HG02610 (cell line): ENCODE results near the gene TGM1.
"Not testable (repeated sequence)": the region's sequence is repeated elsewhere in the genome, so short reads cannot be mapped to it uniquely, and the experiment has no call there.

Experiments
- ATAC-seq: cut with Tn5 transposase; IDR thresholded peaks from one replicate; pipeline ENCODE4 v1.9.1; 2021; ENCODE audit warnings: mild to moderate bottlenecking, moderate library complexity; ENCODE audit not compliant: unreplicated experiment

The TGM1 gene

DNA sequence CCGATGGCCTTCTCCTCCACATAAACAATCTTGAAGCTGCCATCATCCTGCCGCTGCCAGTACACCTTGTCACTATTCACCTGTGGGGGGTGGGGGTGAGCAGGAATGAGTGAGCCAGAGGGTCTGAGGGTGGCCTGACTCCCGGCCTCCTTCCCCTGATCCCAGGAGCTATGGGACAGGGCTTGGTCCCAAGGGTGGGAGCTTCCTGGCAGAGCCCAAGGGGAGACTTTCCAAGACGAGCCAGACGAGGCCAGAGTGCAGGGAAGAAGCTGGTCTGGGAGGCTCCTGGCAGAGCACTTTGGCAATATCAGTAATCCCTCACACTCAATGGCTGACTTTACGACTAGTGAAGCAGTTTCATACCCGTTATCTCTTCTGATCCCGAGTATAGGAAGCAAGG is 7.5 kb downstream of the TGM1 start:
- no peak for ATAC-seq

- ATAC-seq, result no peak
Measured at GRCh38 chr14:24254630-24255392, 8.2 kb downstream of the TGM1 start.

GRCh38 chr14:24253936-24254335 is 9.0 kb downstream of the TGM1 start:
- no peak for ATAC-seq

DNA sequence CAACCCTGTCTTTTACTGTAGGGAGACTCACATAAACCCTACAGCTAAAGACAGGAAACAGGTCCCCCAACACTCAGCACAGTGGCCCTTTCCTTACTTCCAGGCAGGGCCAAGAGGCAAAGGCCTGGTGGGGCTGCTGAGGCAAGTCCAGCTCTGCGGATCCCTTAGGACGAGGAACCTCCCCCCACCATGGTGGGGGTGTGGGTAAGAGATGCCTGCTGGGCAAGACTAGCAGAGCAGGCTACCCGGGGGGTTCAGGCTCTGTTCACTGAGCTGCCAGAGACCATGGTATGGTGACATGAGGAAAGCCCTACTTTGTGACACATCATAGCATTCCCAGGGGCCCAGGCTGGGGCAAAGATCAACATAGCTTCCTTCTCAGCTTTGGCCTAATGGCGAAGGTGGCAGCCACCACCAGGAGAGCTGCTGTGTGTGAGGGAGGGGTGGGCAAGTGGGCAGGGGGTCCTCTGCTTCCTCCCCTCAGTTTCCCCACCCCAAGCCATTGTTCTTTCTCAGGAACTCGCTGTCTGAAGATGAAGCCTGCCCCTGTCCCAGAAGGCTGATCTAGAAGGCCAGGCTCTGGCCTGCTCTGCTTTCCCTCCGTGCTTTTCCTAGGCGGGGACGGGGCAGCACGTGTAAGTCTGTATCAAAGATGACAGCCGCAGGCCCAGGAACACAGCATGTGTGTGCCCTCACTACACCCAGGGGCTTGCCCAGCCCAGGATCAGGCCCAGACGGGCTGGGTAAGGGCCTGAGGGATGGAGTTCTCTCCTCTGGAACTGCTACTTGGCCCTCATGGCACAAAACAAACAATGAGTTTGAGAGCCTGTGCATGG is 10.5 kb downstream of the TGM1 start:
- ATAC-seq, result no peak

- no peak for ATAC-seq
Measured at GRCh38 chr14:24251880-24252288, 11.1 kb downstream of the TGM1 start.

DNA sequence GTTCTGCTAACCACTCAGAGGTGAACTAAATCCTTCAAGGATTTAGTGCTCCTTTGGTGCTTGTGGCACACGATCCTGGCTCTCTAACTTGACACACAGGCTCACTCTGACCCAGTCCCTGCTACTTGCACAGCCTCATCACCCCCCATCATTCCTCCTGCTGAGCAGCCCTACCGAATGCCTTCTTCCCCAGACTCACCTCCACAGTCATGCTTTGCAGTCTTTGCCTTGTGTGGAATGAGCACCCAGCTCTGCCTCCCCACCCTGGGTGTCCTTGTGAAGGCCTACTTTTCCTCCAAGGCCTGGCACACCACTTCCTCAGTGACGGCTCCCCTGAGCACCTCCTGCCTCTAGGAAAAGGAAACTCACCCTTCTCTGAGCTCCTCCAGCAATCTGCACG is 12.6 kb downstream of the TGM1 start:
- ATAC-seq, result no peak

GRCh38 chr14:24249230-24250021 is 13.6 kb downstream of the TGM1 start:
- no peak for ATAC-seq

- no peak for ATAC-seq
Measured at GRCh38 chr14:24247422-24247821, 15.6 kb downstream of the TGM1 start.

GRCh38 chr14:24246765-24247212 is 16.2 kb downstream of the TGM1 start:
- ATAC-seq, result peak; percentile 21

DNA sequence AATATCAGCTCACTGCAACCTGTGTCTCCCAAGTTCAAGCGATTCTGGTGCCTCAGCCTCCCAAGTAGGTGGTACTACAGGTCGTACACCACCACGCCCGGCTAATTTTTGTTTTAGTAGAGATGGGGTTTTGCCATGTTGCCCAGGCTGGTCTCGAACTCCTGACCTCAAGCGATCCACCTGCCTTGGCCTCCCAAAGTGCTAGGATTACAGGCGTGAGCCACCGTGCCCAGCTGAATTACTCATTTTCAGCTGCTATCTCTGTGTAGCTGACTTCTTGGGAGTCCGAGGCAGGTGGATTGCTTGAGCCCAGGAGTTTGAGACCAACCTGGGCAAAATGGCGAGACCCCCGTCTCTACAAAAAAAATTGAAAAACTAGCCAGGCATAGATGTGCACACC is 17.6 kb downstream of the TGM1 start:
- ATAC-seq, result not testable (repeated sequence)

GRCh38 chr14:24243336-24243836 is 19.6 kb downstream of the TGM1 start:
- no peak for ATAC-seq

DNA sequence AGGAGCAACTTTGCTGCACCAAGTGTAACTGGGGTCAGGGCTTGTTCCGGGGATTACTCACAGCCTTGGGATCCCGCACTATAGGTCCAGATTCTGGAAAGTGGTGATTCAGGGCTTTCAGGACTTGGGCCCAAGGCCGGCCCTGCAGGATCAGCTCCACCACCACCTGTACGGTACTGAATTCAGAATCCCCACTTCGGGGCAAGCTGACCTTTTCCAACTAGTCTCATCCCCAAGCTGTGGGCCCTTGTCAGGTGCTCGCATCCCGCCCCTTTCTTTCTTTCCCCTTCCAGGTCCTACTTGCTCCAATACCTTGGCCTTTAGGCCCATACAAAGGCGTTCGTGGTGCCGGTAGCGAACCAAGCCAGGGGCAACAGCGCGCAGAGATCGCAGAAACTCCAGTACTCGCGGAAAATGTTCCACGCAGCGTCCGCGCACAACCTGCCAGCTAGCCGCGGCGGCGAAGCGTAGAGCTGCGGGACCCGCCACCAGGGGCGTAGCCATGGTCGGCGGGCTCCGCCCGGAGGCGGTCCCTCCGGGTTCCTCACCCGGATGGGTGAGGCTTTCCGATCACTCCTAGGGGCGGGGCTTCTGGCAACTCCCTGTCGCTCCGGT is 21.0 kb downstream of the TGM1 start:
- ATAC-seq, result peak; percentile 85

DNA sequence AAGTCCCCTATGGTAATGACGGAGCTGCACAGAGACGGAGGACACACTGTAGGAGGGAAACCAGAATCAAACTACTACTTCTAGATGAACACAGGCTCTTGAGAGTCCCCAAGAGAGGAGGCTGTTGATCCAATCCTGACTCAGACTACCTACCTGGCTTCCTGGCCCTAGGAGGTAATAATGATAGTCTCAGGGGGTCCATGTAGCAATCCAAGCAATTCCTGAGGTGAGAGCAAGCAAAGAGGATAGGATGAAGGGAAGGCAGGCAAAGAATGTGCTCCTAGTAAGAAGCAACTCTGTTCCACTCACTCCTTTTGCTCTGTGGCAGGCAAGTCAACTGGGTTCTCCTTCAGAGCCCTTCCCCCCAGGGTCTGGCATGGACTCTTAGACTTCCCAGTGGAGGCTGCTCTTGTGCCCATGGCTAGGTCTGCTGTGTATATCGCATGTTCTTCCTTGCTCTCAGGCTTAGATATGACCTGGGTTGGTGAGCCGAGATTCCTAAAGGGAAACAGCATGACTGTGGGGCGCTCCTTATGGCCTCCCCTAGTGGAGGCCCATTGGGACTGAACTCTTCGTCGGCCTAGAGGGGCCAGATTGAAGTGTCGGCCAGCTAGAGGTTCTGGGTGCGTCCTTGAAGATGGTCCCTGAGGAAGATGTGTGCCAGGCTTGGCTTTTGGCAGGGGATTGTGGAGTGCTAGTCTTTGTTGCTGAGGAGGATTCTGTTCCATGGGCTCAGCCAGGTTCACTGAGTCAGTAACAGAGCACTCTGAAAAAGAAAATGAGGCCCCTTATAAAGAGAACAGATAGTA is 22.7 kb downstream of the TGM1 start:
- no peak for ATAC-seq

GRCh38 chr14:24238527-24239037 is 24.4 kb downstream of the TGM1 start:
- no peak for ATAC-seq

DNA sequence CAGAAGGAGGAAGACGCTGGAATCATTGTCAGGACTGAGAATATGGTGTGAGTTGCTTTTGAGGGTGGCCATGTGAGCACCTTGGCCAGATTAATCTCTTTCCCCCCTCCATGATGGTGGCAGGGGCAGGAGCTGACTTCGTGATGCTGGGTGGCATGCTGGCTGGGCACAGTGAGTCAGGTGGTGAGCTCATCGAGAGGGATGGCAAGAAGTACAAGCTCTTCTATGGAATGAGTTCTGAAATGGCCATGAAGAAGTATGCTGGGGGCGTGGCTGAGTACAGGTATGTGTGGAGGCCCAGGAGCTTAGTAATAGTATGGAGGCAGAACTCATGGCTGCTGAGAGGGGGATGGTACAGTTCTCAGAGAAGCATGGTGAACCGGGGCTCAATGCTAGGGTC is 24.9 kb downstream of the TGM1 start:
- ATAC-seq, result no peak

DNA sequence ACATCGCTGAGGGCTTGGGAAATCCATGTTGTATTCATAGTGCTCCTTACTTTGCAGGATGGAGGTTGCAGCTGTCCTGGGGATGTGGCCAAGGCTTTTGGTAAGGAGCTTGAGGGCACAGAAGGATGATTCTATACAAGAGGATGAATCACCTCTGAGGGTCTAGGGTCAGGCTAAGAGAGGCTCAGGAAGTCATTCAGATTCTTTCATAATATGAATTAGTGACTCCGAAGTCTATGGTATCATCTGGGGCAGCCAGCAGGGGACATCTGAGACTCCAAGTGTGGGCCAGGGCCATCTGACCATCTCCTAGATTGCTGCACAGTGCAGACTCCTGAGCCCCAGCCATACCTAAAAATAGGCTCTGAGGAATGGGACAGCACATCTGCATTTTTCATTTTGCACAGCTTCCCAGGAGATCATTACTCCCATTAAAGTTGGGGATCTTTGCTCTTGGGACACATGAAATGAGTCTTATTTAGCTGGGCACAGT is 25.5 kb downstream of the TGM1 start:
- no peak for ATAC-seq

DNA sequence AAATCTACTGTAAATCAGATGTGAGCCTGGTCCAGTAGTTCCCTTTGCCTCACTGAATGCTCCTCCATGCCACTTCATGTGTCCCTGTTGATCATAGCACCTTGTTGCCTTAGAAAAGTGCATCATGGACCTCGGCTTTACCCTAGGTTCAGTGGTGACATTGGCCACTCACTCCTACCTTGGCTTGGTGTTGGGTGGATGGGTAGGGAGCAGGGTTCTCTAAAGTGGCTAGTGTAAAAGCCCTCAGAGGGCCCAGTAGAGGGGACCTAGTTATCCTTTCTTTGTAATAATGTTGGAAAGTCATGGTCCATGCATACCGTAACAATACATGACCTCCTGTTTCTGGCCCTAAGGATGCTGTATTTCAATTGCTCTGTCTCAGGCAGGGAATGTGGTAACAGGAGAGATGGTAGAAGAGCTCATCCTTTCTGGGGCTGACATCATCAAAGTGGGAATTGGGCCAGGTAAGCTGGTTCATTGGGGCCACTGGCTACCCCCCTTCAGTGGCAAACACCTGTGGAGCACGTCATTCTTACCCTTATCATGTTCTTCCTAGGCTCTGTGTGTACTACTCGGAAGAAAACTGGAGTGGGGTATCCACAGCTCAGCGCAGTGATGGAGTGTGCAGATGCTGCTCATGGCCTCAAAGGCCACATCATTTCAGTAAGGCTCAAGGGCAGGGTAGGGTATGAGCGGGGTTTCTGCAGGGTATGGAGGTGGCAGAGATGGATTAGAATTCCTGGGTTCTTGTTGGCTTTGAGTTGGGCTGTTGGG is 26.1 kb downstream of the TGM1 start:
- no peak for ATAC-seq

DNA sequence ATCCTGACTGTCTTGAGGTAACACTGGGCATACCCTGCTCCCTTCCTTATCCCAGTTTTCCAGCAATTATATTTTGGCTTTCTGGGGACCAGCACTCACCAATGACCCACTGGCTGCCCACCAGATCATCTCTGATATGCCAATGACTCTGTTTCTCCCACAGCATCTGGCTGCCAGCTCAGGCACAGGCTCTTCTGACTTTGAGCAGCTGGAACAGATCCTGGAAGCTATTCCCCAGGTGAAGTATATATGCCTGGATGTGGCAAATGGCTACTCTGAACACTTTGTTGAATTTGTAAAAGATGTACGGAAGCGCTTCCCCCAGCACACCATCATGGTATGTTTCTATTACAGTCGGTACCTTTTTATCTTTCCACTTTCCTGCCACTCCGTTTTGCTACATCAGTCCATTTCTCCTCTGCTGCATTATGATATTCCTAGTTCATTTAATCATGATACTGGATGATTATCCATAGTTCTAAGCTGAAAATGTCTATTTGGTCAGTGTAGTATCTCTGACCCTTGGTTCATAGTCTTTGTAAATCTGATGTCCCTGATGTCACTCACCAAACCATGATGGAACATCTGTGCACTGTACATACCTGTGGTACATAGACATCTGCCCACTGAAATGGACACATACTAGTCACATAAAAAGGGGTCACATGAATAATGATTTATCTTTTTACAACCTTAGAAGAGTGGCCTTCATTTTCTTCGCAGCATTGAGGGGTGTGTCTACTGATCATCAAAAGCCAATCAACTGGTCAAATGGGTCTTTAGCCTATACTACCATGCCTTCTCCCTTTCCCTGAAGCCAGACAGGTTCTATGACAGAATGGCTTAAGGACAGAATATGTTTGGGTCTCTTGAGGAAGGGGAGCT is 26.9 kb downstream of the TGM1 start:
- ATAC-seq, result no peak
